Prostate gland (tissue), 2 donors: Measurements from ENCODE around the gene DLGAP1. TPM values are rescaled to one million over a fixed set of nuclear protein-coding genes. Genes with fewer than 3 reads are reported as not detected.

Experiments used
- DNase-seq: peaks from one replicate; pipeline ENCODE4 v3.0.0-alpha.2; 2019; ENCODE audit warnings: low spot score
- H3K27ac ChIP-seq, 2 donors: fragments of 200-600 bp; sonication (generic); 2 replicates each; pipeline ENCODE4 v1.5.1; 2017 to 2019
- H3K27me3 ChIP-seq: fragments of 200-600 bp; sonication (generic); replicated peaks from 2 replicates; pipeline ENCODE4 v1.5.1; 2019; ENCODE audit not compliant: insufficient read depth
- H3K36me3 ChIP-seq, 2 donors: fragments of 200-600 bp; sonication (generic); 1 replicate in 1 of 2; 2 replicates in 1 of 2; pipeline versions ENCODE4 v1.5.1 to v1.8.1; 2017 to 2019
- H3K4me1 ChIP-seq: fragments of 200-600 bp; sonication (generic); replicated peaks from 2 replicates; pipeline ENCODE4 v1.5.1; 2019
- H3K4me3 ChIP-seq, 2 donors: fragments of 200-600 bp; sonication (generic); 2 replicates each; pipeline ENCODE4 v1.5.1; 2017 to 2019
- H3K9me3 ChIP-seq: fragments of 200-600 bp; sonication (generic); 2 replicates; pipeline ENCODE4 v1.5.1; 2017
- POLR2A ChIP-seq: fragments of 450-650 bp; IDR thresholded peaks from one replicate; pipeline ENCODE4 v1.6.1; 2016; ENCODE audit warnings: antibody characterized with exemption, mild to moderate bottlenecking
- POLR2AphosphoS5 ChIP-seq: sonication (generic); formaldehyde crosslinking; IDR thresholded peaks from one replicate; pipeline ENCODE4 v1.6.1; 2017; ENCODE audit warnings: antibody characterized with exemption
- WGBS: methylation state at CpG from one replicate; pipeline ENCODE4 v1.1.5; 2018; 5-methylcytosine and 5-hydroxymethylcytosine counted together
- intact Hi-C: fragments of 100-400 bp; cut with DNase I; formaldehyde crosslinking; loops from one replicate; pipeline ENCODE4 v1.14.2; 2022
- total RNA-seq, 2 donors: library from RNA; depleted of rRNA; stranded (reverse); fragments of >200 nt; gene quantifications; one replicate each; pipeline ENCODE4 v1.1.0, GENCODE V29; 2016
- TF ChIP-seq, protein P1 (sequence below), 4 experiments: fragments of 200-600 bp in 2 of 4; fragments of 450-650 bp in 2 of 4; sonication (generic) in 2 of 4; IDR thresholded peaks; 1 replicate in 3 of 4; 2 replicates in 1 of 4; pipeline ENCODE4 v1.5.1; 2016 to 2019; ENCODE audit warnings: antibody characterized with exemption in 4 of 4, mild to moderate bottlenecking in 2 of 4, moderate library complexity in 2 of 4

DLGAP1 gene
- total RNA-seq, 2 donors from 2014 or later = 42.2 to 66.7 TPM

DNA sequence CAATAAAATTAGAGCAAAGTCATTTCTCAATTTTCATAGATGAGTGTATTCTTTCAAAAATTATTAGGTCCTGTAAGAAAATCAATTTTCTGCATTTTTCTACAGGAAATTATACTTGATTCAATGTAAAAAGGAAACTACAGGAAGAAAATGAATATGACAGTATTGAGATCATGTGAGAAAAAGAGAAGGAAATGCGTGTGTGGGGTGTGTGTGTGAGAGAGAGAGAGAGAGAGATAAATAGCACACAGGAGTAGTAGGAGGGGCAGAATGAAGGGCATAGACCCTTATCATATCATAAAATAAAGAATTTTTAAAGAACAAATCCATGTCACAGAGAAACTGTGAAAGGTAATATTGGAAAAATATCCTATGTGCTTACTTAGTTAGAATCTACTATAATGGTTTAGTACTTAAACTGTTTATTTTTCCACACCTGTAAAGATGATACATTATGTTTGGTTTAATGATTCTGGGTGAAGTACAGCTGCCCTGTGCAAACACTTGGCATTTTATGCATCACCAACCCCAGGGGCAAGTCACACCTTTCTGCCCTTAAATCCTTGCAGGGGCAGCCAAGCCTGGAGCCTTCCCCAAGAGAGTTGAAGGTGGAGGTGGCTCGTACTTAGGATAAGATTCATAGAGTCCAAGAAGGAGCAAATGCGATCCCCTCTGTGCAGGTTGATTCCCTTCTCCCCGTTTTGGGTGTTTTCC is 728.7 kb downstream of the DLGAP1 start:
- Histone ChIP-seq H3K27ac (no peak overlapping the region), H3K4me3 (no peak overlapping the region), H3K36me3 (no peaks in the 10 kb centered on the region), H3K9me3 (no peaks in the 10 kb centered on the region), H3K4me1 (no peaks in the 10 kb centered on the region), H3K27me3 (no peaks in the 10 kb centered on the region)
- DNase-seq = no peak
- TF ChIP-seq POLR2A (no peak), POLR2AphosphoS5 (no peak)
- TF ChIP-seq, protein P1, sequence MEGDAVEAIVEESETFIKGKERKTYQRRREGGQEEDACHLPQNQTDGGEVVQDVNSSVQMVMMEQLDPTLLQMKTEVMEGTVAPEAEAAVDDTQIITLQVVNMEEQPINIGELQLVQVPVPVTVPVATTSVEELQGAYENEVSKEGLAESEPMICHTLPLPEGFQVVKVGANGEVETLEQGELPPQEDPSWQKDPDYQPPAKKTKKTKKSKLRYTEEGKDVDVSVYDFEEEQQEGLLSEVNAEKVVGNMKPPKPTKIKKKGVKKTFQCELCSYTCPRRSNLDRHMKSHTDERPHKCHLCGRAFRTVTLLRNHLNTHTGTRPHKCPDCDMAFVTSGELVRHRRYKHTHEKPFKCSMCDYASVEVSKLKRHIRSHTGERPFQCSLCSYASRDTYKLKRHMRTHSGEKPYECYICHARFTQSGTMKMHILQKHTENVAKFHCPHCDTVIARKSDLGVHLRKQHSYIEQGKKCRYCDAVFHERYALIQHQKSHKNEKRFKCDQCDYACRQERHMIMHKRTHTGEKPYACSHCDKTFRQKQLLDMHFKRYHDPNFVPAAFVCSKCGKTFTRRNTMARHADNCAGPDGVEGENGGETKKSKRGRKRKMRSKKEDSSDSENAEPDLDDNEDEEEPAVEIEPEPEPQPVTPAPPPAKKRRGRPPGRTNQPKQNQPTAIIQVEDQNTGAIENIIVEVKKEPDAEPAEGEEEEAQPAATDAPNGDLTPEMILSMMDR (IDR thresholded peaks at IDR 0.05) = no peak
- intact Hi-C loops = no loop called here
- 71% methylated on average over 4 of the region's 4 CpGs for WGBS

DNA sequence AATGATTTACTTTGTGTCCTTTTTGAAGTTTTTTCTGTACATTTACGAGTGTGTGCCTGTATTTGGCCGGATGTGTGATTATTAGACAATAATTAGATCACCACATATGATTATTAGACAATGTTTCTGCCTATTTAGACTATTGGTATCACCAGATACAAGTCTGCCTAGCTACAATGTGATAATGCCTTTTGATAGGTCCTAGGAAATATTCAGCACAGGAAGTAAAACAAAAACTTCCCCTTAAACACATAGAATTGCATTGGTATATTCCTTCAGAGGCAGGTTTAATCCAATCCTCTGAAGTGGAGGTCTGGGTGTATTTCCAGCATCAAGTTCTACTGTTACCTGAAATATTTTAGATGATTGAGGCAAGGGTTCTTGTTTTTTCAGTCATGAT is 730.0 kb downstream of the DLGAP1 start:
- 34% methylated on average over 2 of the region's 2 CpGs for WGBS
- no peak overlapping the region for H3K4me3 ChIP-seq
- no peak for DNase-seq
- no peak overlapping the region for H3K27ac ChIP-seq
- TF ChIP-seq POLR2AphosphoS5 (no peak), POLR2A (no peak)
- TF ChIP-seq, protein P1 (IDR thresholded peaks at IDR 0.05) = no peak
- intact Hi-C loops = no loop called here
- no peaks in the 10 kb centered on the region for H3K4me1 ChIP-seq
- no peaks in the 10 kb centered on the region for H3K36me3 ChIP-seq
- no peaks in the 10 kb centered on the region for H3K9me3 ChIP-seq
- no peaks in the 10 kb centered on the region for H3K27me3 ChIP-seq

DNA sequence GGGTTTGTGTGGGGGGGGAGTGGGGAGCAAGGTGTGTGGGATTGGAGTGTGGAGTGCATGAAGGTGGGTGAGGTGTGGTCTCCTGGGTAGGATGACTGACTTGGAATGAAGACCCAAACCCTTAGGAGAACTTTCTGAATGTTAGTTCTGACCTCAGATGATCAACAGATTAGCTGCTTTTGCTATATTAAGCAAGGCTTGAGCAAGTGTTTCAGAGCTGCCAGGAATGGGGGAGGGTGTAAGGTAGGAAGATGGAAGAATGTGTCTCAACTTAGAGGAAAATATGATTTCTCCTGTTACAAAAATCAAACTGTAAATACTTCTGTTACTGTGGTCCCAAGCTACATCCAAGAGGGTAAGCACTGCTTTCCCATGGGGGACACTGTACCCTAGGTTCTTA is 731.6 kb downstream of the DLGAP1 start:
- Histone ChIP-seq H3K4me3 (no peak overlapping the region), H3K27ac (no peak overlapping the region), H3K4me1 (no peaks in the 10 kb centered on the region), H3K9me3 (no peaks in the 10 kb centered on the region), H3K36me3 (no peaks in the 10 kb centered on the region), H3K27me3 (no peaks in the 10 kb centered on the region)
- DNase-seq = no peak
- TF ChIP-seq POLR2AphosphoS5 = no peak
- TF ChIP-seq POLR2A = no peak
- TF ChIP-seq, protein P1 (IDR thresholded peaks at IDR 0.05) = no peak
- intact Hi-C loops = no loop called here

DNA sequence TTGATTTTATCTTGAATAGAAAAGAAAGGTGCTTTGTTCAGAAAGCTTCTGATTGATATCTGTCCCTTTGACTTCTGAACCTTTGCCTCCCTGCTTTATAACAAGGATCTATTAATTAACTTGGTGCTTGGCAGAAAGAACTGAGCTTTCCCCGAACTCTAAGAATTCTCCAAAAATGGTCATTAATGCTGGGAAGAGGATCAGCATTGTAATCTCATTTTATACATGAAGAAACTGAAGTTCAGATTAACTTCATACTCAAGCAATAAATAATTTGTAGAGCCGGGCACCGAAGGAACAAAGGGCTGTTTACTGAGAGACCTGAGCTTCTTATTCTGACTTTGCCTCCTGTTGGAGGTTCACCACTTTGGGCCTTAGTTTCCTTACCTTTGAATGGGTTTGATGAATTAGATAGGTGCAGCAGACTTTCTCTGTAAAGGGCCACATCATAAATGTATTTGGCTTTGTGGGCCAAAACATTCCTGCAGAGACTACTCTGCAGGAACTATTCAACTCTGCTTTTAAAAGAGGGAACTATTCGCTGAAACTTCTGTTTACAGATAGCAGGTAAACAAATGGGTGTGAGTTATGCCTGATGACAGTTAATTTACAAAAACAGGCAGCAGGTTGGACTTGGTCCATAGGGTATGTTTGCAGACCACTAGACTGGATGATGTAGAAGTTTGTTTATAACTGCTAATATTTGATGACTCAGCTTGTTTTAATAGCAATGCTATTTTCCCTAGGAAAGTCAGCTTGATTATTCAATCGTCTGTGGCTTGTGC is 732.3 kb downstream of the DLGAP1 start:
- TF ChIP-seq POLR2AphosphoS5 (no peak), POLR2A (no peak)
- TF ChIP-seq, protein P1 (IDR thresholded peaks at IDR 0.05) = no peak
- Histone ChIP-seq H3K36me3 (no peaks in the 10 kb centered on the region), H3K4me3 (no peak overlapping the region), H3K27me3 (no peaks in the 10 kb centered on the region), H3K4me1 (no peaks in the 10 kb centered on the region), H3K9me3 (no peaks in the 10 kb centered on the region), H3K27ac (peak overlapping the region; percentile 12 to 44)
- intact Hi-C loops = no loop called here
- DNase-seq = no peak
- 7% methylated on average over 5 of the region's 5 CpGs for WGBS
